Germinal center (tissue), 1 donor: ENCODE data around the gene OR51V1.
"Not testable (repeated sequence)": the region's sequence is repeated elsewhere in the genome, so short reads cannot be mapped to it uniquely, and the experiment has no call there.

Experiments
- DNase-seq: peaks from one replicate; pipeline ENCODE4 v3.0.0; 2012; ENCODE audit warnings: mixed read lengths, low spot score

Gene OR51V1

GRCh38 chr11:5164807-5165206, 35.7 kb downstream of the OR51V1 start:
- DNase-seq, result not testable (repeated sequence)

GRCh38 chr11:5161045-5161444, 39.4 kb downstream of the OR51V1 start:
- not testable (repeated sequence) for DNase-seq

- not testable (repeated sequence) for DNase-seq
These were observed 40.3 kb downstream of the OR51V1 start for GRCh38 chr11:5160217-5160616.

- DNase-seq, result no peak
These were observed 40.7 kb downstream of the OR51V1 start for GRCh38 chr11:5159806-5160205.

- no peak for DNase-seq
These were observed 45.8 kb downstream of the OR51V1 start, which contains the start of gene OR52A1 for GRCh38 chr11:5154657-5155056. OR52A1 (minus strand) TSS chr11:5154757; CDS start chr11:5152369, 2,388 bp downstream.

DNA sequence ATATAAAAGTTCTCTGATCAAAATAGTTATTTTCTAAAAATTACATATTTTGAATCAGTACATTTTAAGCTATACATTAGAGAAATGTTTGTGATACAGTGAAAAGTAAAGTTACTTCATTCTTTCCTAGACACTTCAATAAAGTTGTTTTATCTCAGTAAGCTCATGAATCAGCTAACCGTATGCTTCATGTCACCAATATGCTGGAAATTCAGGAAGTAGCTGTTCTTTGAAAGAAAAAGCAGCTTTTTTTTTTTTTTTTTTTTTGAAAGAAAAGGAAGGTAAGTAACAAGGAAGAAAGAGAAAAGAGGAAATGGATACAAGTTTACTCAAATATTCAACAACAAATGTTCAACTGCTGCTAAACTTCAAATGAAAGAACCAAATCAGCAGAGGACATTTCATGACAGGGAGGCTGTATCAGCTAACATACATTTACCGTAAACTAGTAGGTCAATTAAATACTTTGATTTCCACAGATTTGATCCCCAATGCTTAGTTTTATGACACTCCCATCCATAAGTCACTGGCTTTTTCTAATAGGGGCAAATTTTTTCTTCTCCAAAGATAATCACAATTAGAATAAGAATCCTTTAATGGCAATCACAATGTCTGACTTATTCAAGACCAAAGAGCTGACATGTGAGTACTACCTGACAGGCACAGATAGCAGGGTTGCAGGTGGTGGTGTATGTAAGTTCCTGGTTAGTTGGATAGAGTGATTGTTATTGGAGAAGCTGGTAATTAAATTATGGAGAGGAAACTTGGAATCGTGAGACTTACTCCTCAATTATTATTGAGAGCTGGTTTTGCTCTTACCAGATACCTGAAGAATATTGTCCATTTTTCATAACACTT, 46.7 kb downstream of the OR51V1 start:
- no peak for DNase-seq

DNA sequence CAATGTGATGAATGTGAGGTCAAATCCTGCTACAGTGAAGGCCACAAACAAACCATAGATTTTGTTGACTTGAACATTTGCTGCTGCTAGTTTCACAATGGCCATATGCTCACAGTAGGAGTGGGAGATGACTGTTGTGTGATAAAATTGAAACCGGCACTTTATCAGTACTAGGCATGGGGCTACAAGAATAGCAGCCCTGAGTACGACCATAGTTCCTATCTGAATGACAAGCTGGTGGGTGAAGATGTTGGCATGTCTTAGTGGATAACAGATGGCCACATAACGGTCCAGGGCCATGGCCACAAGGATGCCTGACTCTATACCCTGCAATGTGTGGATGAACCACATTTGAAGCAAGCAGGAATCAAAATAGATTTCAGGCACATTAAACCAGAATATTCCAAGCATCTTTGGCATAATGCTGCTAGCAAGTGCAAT, 48.7 kb downstream of the OR51V1 start:
- DNase-seq, result no peak
